Neural cell (in vitro differentiated cells): ENCODE results near the gene ALG5.

Source experiments
- CTCF ChIP-seq: fragments of 450-650 bp; IDR thresholded peaks from 2 replicates; pipeline ENCODE4 v1.5.1; 2014; ENCODE audit warnings: antibody characterized with exemption, mild to moderate bottlenecking, moderate library complexity; ENCODE audit not compliant: poor library complexity, severe bottlenecking
- EP300 ChIP-seq: fragments of 450-650 bp; conservative IDR thresholded peaks from 2 replicates; pipeline ENCODE4 v1.6.1; 2014; ENCODE audit warnings: antibody characterized with exemption, mild to moderate bottlenecking, moderate library complexity; ENCODE audit not compliant: poor library complexity, severe bottlenecking
- POLR2AphosphoS5 ChIP-seq: IDR thresholded peaks from 2 replicates; pipeline ENCODE4 v1.6.1; 2012
- RAD21 ChIP-seq: fragments of 450-650 bp; conservative IDR thresholded peaks from 2 replicates; pipeline ENCODE4 v1.6.1; 2014; ENCODE audit warnings: antibody characterized with exemption, mild to moderate bottlenecking, moderate library complexity
- SMC3 ChIP-seq: fragments of 450-650 bp; conservative IDR thresholded peaks from 2 replicates; pipeline ENCODE4 v1.6.1; 2014; ENCODE audit warnings: antibody characterized with exemption, mild to moderate bottlenecking, moderate library complexity; ENCODE audit not compliant: poor library complexity
- TAF1 ChIP-seq: IDR thresholded peaks from 2 replicates; pipeline ENCODE4 v1.6.1; 2012; ENCODE audit warnings: low read depth

GRCh38 chr13:37011788-37012187 lies 12.6 kb upstream of the ALG5 start:
- TF ChIP-seq CTCF (no peak), RAD21 (no peak), POLR2AphosphoS5 (no peak), TAF1 (no peak), EP300 (no peak), SMC3 (no peak)
